ENCODE results near the gene LST1. TPM values are rescaled to one million over a fixed set of nuclear protein-coding genes. Genes with fewer than 3 reads are reported as not detected.
A peak's percentile ranks its signal among the peaks of the same experiment; 100 is the strongest.

The LST1 gene
- total and polyA plus RNA-seq, 2 donors (not counting 1 experiment from before 2014, with no cell fraction given): not detected

DNA sequence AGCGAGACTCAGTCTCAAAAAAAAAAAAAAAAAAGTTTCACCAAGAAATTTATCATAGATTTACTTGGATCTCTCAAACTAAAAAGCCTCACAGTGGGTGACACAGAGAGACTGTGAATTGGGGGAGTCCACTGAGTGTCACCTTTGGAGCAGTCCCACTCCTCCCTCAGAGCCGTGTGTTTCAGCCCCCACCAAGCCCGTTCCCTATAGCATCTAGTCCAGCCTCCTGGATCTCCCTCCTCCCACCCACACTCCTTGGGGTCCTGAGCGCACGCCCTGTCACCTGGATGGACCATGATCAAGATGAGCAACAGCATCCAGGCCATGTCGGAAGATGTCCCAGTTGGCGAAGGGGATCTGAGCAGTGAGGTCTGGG, 6.3 kb downstream of the LST1 start:
- Histone ChIP-seq H3K4me3 (replicated peaks in 1 of 4; ENCODE audit: control extremely low read depth in 1 of 4, insufficient read depth in 1 of 4, low read depth in 3 of 4, low read length in 4 of 4) (no peak overlapping the region), H4K20me1 (ENCODE audit: control insufficient read depth, extremely low read depth, insufficient read depth, low read length) (no peaks in the 10 kb centered on the region), H3K27ac (ENCODE audit: insufficient read depth, low read length) (no peak overlapping the region), H3K79me2 (ENCODE audit: control insufficient read depth, insufficient read depth, low read length) (no peaks in the 10 kb centered on the region), H3K36me3 (ENCODE audit: control insufficient read depth, insufficient read depth, low read length) (no peaks in the 10 kb centered on the region), H3K9ac (ENCODE audit: insufficient read depth, low read length) (no peak overlapping the region), H3K4me1 (ENCODE audit: control insufficient read depth, extremely low read depth, insufficient read depth, low read length) (no peaks in the 10 kb centered on the region), H2AFZ (ENCODE audit: low read length) (no peak overlapping the region), H3K9me3 (ENCODE audit: control insufficient read depth, insufficient read depth, low read depth, low read length) (no peaks in the 10 kb centered on the region), H3K27me3 (ENCODE audit: control insufficient read depth, insufficient read depth, low read length) (no peaks in the 10 kb centered on the region), H3K4me2 (ENCODE audit: extremely low read depth, insufficient read depth, low read length) (no peak overlapping the region)
- DNase-seq (ENCODE audit: low read depth in 2 of 2): no peak
- no peak for TF ChIP-seq EZH2 (IDR thresholded peaks at IDR 0.05; ENCODE audit: low read length, missing control alignments)
- no peak for TF ChIP-seq CTCF (conservative IDR thresholded peaks at IDR 0.05 in 1 of 2, IDR thresholded peaks at IDR 0.05 in 1 of 2; ENCODE audit: low read depth in 1 of 2, low read length in 2 of 2)

- H3K9ac ChIP-seq (ENCODE audit: insufficient read depth, low read length): no peak overlapping the region
- no peak overlapping the region for H3K27ac ChIP-seq (ENCODE audit: insufficient read depth, low read length)
- no peak overlapping the region for H3K4me3 ChIP-seq (replicated peaks in 1 of 4; ENCODE audit: control extremely low read depth in 1 of 4, insufficient read depth in 1 of 4, low read depth in 3 of 4, low read length in 4 of 4)
- H4K20me1 ChIP-seq (ENCODE audit: control insufficient read depth, extremely low read depth, insufficient read depth, low read length): no peaks in the 10 kb centered on the region
- H3K9me3 ChIP-seq (ENCODE audit: control insufficient read depth, insufficient read depth, low read depth, low read length): no peaks in the 10 kb centered on the region
- H3K4me1 ChIP-seq (ENCODE audit: control insufficient read depth, extremely low read depth, insufficient read depth, low read length): no peaks in the 10 kb centered on the region
- H3K27me3 ChIP-seq (ENCODE audit: control insufficient read depth, insufficient read depth, low read length): no peaks in the 10 kb centered on the region
- H2AFZ ChIP-seq (ENCODE audit: low read length): no peak overlapping the region
- no peaks in the 10 kb centered on the region for H3K36me3 ChIP-seq (ENCODE audit: control insufficient read depth, insufficient read depth, low read length)
- DNase-seq (ENCODE audit: low read depth in 2 of 2): peak; percentile 3 to 23
- no peaks in the 10 kb centered on the region for H3K79me2 ChIP-seq (ENCODE audit: control insufficient read depth, insufficient read depth, low read length)
- H3K4me2 ChIP-seq (ENCODE audit: extremely low read depth, insufficient read depth, low read length): no peak overlapping the region
- TF ChIP-seq CTCF (conservative IDR thresholded peaks at IDR 0.05 in 1 of 2, IDR thresholded peaks at IDR 0.05 in 1 of 2; ENCODE audit: low read depth in 1 of 2, low read length in 2 of 2): peak; percentile 14 to 49
- no peak for TF ChIP-seq EZH2 (IDR thresholded peaks at IDR 0.05; ENCODE audit: low read length, missing control alignments)
Observed at GRCh38 chr6:31597006-31597405, 10.9 kb downstream of the LST1 start.

- H3K4me1 ChIP-seq (ENCODE audit: control insufficient read depth, extremely low read depth, insufficient read depth, low read length): no peaks in the 10 kb centered on the region
- no peaks in the 10 kb centered on the region for H3K36me3 ChIP-seq (ENCODE audit: control insufficient read depth, insufficient read depth, low read length)
- H3K4me3 ChIP-seq (replicated peaks in 1 of 4; ENCODE audit: control extremely low read depth in 1 of 4, insufficient read depth in 1 of 4, low read depth in 3 of 4, low read length in 4 of 4): no peak overlapping the region
- no peak overlapping the region for H3K4me2 ChIP-seq (ENCODE audit: extremely low read depth, insufficient read depth, low read length)
- no peak overlapping the region for H3K9ac ChIP-seq (ENCODE audit: insufficient read depth, low read length)
- no peak overlapping the region for H2AFZ ChIP-seq (ENCODE audit: low read length)
- no peak for DNase-seq (ENCODE audit: low read depth in 2 of 2)
- TF ChIP-seq CTCF (conservative IDR thresholded peaks at IDR 0.05 in 1 of 2, IDR thresholded peaks at IDR 0.05 in 1 of 2; ENCODE audit: low read depth in 1 of 2, low read length in 2 of 2) (no peak), EZH2 (IDR thresholded peaks at IDR 0.05; ENCODE audit: low read length, missing control alignments) (no peak)
- no peaks in the 10 kb centered on the region for H3K79me2 ChIP-seq (ENCODE audit: control insufficient read depth, insufficient read depth, low read length)
- no peak overlapping the region for H3K27ac ChIP-seq (ENCODE audit: insufficient read depth, low read length)
- H3K27me3 ChIP-seq (ENCODE audit: control insufficient read depth, insufficient read depth, low read length): no peaks in the 10 kb centered on the region
- no peaks in the 10 kb centered on the region for H3K9me3 ChIP-seq (ENCODE audit: control insufficient read depth, insufficient read depth, low read depth, low read length)
- H4K20me1 ChIP-seq (ENCODE audit: control insufficient read depth, extremely low read depth, insufficient read depth, low read length): no peaks in the 10 kb centered on the region
Observed at GRCh38 chr6:31607317-31607716, 21.2 kb downstream of the LST1 start.
